NCI-H1105 (cell line): ENCODE data around the gene MAP3K2.

ENCODE experiments used
- DNase-seq: peaks from one replicate; lab custom pipeline; 2025; lab: John Stamatoyannopoulos, UW

The MAP3K2 gene

DNA sequence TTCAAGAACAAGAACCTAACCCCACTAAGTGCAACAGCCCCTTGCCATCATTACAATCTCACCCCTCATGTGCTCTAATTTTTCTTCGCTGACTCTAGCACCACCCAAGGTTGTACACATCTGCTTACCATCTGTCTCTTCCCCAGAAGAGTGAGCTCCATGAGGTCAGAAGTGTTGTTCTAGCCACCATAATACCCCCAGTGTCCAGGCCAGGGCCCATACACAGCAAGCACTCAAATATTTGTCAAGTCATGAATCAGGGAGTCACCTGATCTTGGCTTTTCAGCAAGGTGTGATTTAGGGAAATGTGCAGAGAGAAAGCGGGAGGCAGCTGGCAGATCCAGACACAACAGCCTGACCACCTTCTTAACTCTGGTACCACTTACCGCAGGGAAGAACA, 99.5 kb downstream of the MAP3K2 start:
- no peak for DNase-seq

DNA sequence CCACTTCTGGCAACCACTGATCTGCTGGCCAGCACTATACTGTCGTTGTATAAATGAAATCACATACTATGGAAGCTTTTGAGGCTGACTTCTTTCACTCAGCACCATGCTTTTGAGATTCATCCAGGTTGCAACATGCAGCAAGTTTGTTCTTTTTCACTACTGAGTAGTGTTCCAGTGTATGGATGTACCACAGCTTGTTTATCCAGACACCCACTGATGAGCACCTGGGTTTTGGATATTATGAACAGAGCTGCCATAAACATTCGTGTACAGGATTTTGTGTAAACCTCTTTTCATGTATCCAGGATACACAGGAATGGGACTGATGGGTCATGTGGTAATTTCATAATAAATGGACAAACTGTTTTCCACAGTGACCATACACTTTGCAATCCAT, 104.5 kb downstream of the MAP3K2 start:
- no peak for DNase-seq

DNA sequence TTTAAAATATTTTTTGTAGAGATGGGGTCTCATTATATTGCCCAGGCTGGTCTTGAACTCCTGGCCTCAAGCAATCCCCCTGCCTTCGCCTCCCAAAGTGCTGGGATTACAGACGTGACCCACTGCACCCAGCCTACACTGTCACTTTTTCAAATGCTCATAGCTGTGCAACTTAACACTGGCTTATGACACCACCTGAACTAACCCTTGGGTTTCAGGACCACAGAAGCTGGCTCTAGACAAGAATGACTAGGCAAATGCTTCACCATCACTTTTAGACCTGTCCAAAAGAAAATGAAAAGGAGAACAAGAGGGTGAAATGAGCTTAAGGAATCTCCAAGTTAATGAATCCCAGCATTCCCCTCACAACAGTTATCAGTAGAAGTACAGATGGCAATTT, 107.1 kb downstream of the MAP3K2 start:
- no peak for DNase-seq

DNA sequence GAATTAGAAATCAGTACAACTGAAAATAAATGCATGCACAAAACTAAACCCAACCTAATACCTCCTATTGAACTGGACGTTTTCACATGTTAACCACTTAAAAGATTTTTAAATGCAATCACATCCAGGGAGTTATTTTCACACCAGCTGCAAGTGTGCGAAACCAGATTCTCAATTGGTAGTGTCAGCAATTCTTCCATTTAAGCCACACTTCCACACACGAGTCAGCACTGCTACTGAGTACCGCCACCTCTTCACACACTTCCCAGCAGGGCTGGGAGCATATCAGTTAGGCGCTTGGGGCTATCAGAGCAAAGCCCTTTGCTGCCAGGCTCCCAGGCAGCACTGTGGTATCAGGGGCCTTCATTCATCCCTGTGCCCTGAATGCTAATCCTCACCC, 108.0 kb downstream of the MAP3K2 start:
- no peak for DNase-seq

DNA sequence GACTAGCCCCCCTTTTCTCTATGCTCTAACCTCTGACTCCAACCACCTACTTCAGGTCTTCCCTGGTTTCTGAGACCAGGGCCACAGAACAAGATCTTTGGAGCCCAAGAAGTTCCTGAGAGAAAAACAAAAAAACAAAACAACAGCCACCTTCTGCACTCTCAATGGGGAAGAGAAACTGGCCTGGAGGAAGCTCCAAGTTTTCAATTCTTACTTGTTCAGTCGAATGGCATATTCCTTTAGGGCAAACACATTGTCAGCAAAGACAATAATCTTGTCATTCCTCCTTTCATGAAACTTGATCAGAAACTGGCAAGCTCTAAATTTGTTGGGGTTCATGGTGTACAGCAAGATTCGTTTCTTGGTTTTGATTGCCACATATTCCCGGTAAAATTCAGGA, 108.8 kb downstream of the MAP3K2 start:
- no peak for DNase-seq

DNA sequence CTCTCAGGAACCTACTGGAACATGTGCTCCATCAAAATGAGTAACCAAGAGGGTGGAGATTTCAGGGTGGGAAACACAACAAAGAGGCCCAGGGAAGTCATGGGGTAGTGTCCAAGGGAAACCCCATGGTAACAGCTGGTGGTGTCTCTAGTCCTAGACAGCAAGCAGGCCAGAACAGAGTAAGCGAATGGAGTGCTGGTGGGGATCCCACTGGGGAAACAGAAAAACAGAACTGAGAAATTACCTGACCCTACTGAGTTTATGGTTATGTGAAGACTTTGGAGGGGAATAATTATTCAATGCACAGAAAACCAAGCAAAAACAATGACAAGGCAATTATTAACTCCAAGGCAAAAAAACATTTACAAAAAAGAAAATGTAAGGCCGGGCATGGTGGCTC, 110.7 kb downstream of the MAP3K2 start:
- DNase-seq = no peak

DNA sequence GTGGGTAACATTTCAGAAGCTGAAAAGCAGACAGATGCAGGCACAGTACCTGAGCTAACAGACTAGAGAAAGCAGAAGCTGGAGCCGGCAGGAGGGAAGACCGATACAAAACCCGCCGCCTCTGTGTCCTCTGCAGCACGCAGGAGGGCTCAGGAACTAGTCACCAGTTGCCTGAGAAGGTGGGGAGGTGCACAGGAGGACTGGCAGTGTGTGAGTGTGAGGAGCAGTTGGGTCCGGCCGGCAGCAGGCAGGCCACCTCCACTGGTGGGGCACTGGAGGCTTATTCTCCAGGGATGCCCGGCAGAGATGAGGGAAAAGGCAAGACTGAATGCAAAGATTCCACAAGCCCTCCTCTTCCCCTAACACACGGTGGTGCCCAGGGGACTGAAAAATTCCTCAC, 112.0 kb downstream of the MAP3K2 start:
- no peak for DNase-seq

DNA sequence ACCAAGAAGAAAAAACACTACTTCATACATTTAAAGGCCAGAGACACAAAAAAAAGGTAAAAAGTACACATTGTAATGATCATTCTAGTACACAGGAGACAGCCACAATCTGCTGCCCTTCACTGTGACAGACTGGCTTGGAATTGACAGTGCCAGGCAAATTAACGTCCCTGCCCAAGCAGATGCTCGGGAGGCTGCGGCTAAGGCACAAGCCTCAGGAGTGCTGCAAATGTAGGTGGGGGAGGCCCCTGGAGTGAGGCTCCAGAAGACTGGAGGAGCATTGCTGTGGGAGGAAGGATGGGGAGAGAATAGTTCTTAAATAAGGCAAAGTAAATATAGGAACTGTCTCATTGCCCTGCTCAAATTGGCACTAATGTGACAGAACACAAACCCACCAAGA, 112.4 kb downstream of the MAP3K2 start:
- DNase-seq = no peak

DNA sequence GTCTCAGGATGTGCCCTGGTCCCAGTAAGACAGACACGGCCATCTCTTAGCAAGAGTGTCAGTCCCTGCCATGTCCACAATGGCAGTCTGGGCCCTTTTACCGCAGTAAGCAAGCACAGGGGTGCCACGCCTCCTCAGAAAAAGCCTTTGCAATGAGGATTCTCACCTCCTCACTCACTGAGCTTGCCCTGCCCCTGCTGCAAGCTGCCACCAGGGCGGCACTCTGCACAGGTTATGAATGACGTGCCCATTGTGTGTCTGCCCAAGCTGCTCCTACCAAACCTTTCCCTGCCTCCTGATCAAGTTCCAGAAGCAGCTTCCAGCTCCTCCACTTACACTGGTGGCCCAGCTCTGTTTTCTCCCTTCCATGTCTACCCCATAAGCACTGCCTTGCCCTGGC, 117.1 kb downstream of the MAP3K2 start:
- DNase-seq = no peak

DNA sequence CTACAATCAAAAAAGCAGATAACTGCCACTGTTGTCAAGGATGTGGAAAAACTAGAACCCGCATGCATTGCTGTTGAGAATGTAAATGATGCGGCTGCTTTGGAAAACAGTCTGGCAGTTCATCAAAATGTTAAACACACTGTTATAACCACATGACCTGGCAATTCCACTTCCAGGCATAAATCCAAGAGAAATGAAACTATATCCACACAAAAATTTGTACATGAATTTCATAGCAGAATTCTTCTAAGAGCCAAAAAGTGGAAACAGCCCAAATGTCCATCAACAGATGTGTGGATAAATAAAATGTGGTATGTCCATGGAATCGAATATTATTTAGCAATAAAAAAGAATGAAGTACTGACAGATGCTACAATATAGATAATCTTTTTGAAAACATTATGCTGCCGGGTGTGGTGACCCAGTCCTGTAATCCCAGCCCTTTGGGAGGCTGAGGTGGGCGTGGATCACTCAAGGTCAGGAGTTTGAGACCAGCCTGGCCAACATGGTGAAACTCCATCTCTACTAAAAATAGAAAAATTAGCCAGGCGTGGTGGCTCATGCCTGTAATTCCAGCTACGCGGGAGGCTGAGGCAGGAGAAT, 125.9 kb downstream of the MAP3K2 start:
- DNase-seq = no peak

DNA sequence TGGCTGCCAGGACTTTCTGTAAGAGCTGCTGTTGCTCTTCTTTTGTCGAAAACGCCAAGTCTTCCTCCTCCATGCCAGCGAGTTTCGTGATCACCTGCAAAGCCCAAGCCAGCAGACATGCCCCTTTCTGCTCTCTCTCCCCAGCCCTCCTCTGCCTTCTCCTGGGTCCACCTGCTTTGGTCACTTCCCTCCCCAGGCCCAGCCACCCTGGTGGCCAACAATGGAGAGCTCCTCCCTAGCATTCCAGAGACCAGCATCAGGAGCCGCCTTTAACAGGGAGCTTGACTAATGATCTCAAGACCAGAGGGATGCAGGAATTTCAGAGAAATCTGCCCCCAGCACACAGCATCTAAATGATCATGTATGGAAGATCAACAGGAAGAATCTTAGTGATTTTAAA, 128.4 kb downstream of the MAP3K2 start:
- DNase-seq = no peak

DNA sequence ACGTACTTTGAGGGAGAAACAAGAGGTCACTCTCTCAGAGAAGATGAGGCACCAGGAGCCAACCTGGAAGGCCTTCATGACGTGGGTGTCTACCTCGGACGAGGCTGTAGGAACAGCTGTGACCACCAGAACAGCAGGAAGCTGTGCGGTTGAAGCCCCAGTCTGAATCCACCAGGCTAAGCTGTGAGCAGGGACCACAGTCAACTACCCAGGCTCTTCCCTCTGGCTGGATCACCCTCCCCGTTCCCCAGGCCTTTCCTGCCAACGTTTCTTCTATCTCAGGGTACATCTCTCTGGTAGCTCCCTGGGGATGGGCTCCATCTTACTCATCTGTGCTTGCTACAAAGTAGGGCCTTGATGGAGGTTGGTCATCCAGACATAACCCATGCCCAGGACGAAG, 130.9 kb downstream of the MAP3K2 start:
- DNase-seq = no peak

DNA sequence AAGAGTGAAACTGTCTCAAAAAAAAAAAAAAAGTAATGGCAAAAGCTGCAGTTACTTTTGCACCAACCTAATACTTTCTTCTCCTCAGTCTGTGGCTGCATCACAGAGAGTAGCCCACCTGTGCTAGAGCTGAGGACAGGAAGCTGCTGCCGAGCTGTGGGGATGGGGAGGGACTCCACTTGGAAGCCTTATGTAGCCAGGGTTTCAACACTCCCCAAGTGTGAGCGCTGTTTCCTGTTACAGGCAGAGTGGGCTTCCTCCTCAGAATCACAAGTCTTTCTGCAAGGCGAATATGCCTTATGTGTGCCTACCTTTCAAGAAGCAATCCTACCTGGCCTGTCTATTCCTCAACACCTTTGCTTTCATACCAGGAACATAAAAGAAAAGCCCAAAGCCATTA, 131.4 kb downstream of the MAP3K2 start:
- DNase-seq = no peak

DNA sequence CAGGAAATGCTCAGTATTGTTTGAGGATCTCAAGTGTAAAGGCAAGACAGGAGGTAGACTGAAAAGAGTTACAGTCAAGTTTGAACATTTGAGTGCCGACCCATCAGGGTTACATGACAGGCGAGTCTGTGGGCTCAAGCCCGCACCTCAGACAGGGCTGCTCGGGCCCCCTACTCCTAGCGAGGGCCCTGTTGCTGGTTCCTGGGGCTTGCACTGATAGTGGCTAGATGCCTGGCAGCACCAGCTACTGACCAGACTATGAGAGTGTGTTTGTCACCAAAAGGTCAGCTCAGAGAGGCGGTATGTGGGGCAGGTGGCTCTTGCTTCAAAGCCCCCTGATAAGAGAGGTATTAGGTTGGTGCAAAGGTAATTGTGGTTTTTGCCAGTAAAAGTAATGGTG, 132.1 kb downstream of the MAP3K2 start:
- DNase-seq = no peak

DNA sequence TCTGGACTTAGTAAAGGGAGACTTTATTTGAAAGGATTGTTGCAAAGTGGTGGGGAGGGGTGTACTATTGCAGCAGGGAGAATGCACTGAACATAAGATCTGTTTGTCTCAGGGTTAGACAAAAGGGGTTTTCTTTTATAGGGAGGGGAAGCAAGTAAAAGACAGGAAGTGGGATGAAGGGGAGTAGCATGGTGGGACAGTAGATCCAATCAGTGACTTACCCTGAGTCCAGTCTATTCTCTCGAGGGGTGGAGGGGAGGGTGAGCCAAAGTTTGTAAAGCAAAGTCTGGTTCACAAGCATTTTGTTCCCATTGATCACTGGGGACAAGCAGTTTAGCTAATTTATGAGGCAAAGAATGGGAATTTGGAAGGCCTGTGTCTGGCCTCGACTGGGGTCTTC, 132.6 kb downstream of the MAP3K2 start:
- no peak for DNase-seq

DNA sequence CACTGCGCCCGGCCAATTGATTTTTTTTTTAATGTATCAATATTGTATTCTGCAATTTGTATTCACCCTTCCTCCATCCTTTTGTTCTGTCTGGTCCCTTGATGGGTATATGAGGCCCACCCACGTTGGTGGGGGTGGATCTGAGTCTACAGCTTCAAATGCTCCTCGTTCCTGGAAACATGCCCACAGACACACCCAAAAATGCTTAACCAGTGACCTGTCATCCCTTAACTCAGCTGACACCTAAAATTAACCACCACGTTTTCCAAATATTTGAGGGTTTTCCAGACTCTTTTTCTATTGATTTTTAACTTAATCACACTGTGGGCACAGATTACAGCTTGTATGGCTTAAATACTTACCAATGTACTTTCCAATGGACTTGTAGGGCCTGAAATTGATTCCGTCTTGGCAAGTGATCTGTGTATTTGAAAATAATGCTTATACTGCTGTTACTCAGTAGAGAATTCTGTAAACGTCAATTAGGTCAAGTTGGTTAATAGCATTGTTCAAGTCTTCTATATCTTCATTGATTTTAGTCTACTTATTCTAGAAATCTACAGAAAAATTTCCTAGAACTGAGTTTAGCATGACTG, 133.3 kb downstream of the MAP3K2 start:
- DNase-seq = no peak
